Ovary (tissue), 10 donors: ENCODE results near the gene OR8D4. TPM values are rescaled to one million over a fixed set of nuclear protein-coding genes. Genes with fewer than 3 reads are reported as not detected.

ENCODE experiments used
- DNase-seq, 5 donors: peaks; one replicate each; pipeline ENCODE4 v3.0.0-alpha.2; 2019 to 2020
- H3K27ac ChIP-seq, 2 donors: fragments of 200-600 bp; one replicate each; pipeline versions ENCODE4 v1.5.1 to v1.8.0; 2019 to 2022
- H3K27me3 ChIP-seq: fragments of 200-600 bp; one replicate; pipeline ENCODE4 v1.8.0; 2022
- H3K36me3 ChIP-seq: fragments of 200-600 bp; sonication (generic); one replicate; pipeline ENCODE4 v1.5.1; 2019
- H3K4me1 ChIP-seq: one replicate; pipeline ENCODE4 v1.8.1; 2013; ENCODE audit warnings: mild to moderate bottlenecking, moderate library complexity; ENCODE audit not compliant: insufficient read depth
- H3K4me3 ChIP-seq: fragments of 200-600 bp; sonication (generic); one replicate; pipeline ENCODE4 v1.5.1; 2017
- H3K9me3 ChIP-seq, 2 donors: fragments of 200-600 bp in 1 of 2; sonication (generic) in 1 of 2; one replicate each; pipeline versions ENCODE4 v1.5.1 to v1.8.1; 2013 to 2019; ENCODE audit warnings: mild to moderate bottlenecking in 1 of 2, moderate library complexity in 1 of 2
- CTCF ChIP-seq, 3 donors: fragments of 450-650 bp in 2 of 3; fragments of 200-600 bp in 1 of 3; IDR thresholded peaks; one replicate each; pipeline versions ENCODE4 v1.5.1 to v1.8.0; 2016 to 2022; ENCODE audit warnings: antibody characterized with exemption in 3 of 3, mild to moderate bottlenecking in 1 of 3
- EP300 ChIP-seq: sonication (generic); formaldehyde crosslinking; IDR thresholded peaks from one replicate; pipeline ENCODE4 v1.6.1; 2017; ENCODE audit warnings: antibody characterized with exemption
- POLR2A ChIP-seq: fragments of 450-650 bp; IDR thresholded peaks from one replicate; pipeline ENCODE4 v1.6.1; 2017; ENCODE audit warnings: antibody characterized with exemption, mild to moderate bottlenecking, moderate library complexity
- WGBS, 3 donors: extraction: QIAGEN DNeasy Blood & Tissue Kit in 1 of 3; methylation state at CpG; one replicate each; pipeline versions ENCODE4 v1.1.5 to v1.1.7; 2013 to 2017; 5-methylcytosine and 5-hydroxymethylcytosine counted together
- intact Hi-C, 4 donors: fragments of 100-400 bp; cut with DNase I; formaldehyde crosslinking; loops; one replicate each; pipeline versions ENCODE4 v1.11.0 to v1.15.1; 2022 to 2023
- long read RNA-seq, 3 donors: library from polyadenylated mRNA in 2 of 3; unstranded in 2 of 3; transcript quantifications; one replicate each; pipeline ENCODE4 v2.0.0 and lab custom pipeline, GENCODE V29; 2021 to 2026
- polyA plus RNA-seq, 2 donors: library from polyadenylated mRNA; stranded (reverse); fragments of 200-250 nt in 1 of 2; fragments of 350-450 nt in 1 of 2; fragmentation: Illumina TruSeq in 1 of 2; extraction: RNeasy Lipid Tissue Mini Kit (QIAGEN cat#74804) in 1 of 2; gene quantifications; one replicate each; pipeline ENCODE4 v1.2.3, GENCODE V29; 2013 to 2014
- total RNA-seq, 7 donors: library from RNA; depleted of rRNA in 2 of 7; stranded (reverse); fragments of >200 nt in 2 of 7; fragmentation: NEBNext Ultra II Directional in 3 of 7; extraction: Animal tissue kit (Norgen Biotek cat#: 25700) in 3 of 7; gene quantifications; one replicate each; pipeline versions ENCODE4 v1.1.0 to v1.2.4, GENCODE V29; 2016 to 2023
- donor health status: DM: no; HTN: no; CAD: no; lungs with moderate emphysema.
- donor health status: DM: no; HTN: no; CAD: no.
- donor health status: Bipolar disorder and iron deficiency.
- donor health status: DM: yes; HTN: yes; CAD: no.
- donor health status: DM: no; HTN: no; CAD: no.
- donor health status: DM: yes; HTN: yes; CAD: no.

Gene OR8D4
- 1 to 10 TPM in 1 of 7 donors, under 1 TPM in 2, not detected in 4; 0.08 to 1.8 (median 0.24) TPM for total RNA-seq
- polyA plus RNA-seq, result not detected
- long read RNA-seq, donor 1, result 0 reads
- long read RNA-seq, donor 2, result 0 reads
- long read RNA-seq, donor 3, result 0 reads

GRCh38 chr11:123901867-123902266, at the start of gene OR8D4:
TSS of gene OR8D4 (plus strand) at chr11:123902167. CDS start at chr11:123906432, 4,265 bp downstream.
- 91 to 100% (median 94%) methylated on average over 1 of the region's 1 CpG for WGBS, 3 donors
- DNase-seq, result no peak
- Histone ChIP-seq H3K9me3 (no peaks in the 10 kb centered on the region), H3K4me3 (no peak within 1 kb of the TSS), H3K4me1 (peaks cover 3% of the 10 kb centered on the region), H3K36me3 (no peaks in the 10 kb centered on the region), H3K27me3 (no peaks in the 10 kb centered on the region), H3K27ac (no peak within 1 kb of the TSS)
- intact Hi-C loops, result no loop called here
- TF ChIP-seq EP300 (no peak), POLR2A (no peak), CTCF (IDR thresholded peaks at IDR 0.05) (no peak)

GRCh38 chr11:123852321-123852720, 49.6 kb upstream of the OR8D4 start:
- H3K4me3 ChIP-seq, result no peak overlapping the region
- H3K4me1 ChIP-seq, result no peaks in the 10 kb centered on the region
- H3K27me3 ChIP-seq, result no peaks in the 10 kb centered on the region
- no peak for DNase-seq
- TF ChIP-seq CTCF (IDR thresholded peaks at IDR 0.05), result no peak
- TF ChIP-seq EP300, result no peak
- TF ChIP-seq POLR2A, result no peak
- intact Hi-C loops, result no loop called here
- no peak overlapping the region for H3K27ac ChIP-seq
- H3K36me3 ChIP-seq, result no peaks in the 10 kb centered on the region
- H3K9me3 ChIP-seq, result no peaks in the 10 kb centered on the region

GRCh38 chr11:123853038-123853437, 48.9 kb upstream of the OR8D4 start:
- H3K4me3 ChIP-seq, result no peak overlapping the region
- no peak for TF ChIP-seq EP300
- no peak for TF ChIP-seq CTCF (IDR thresholded peaks at IDR 0.05)
- no peak for TF ChIP-seq POLR2A
- intact Hi-C loops, result no loop called here
- H3K27me3 ChIP-seq, result no peaks in the 10 kb centered on the region
- DNase-seq, result no peak
- 94 to 98% (median 94%) methylated on average over 2 of the region's 2 CpGs for WGBS, 3 donors
- H3K36me3 ChIP-seq, result no peaks in the 10 kb centered on the region
- no peak overlapping the region for H3K27ac ChIP-seq
- H3K4me1 ChIP-seq, result no peaks in the 10 kb centered on the region
- H3K9me3 ChIP-seq, result no peaks in the 10 kb centered on the region

- Histone ChIP-seq H3K27me3 (no peaks in the 10 kb centered on the region), H3K36me3 (no peaks in the 10 kb centered on the region), H3K27ac (no peak overlapping the region), H3K4me3 (no peak overlapping the region), H3K4me1 (no peaks in the 10 kb centered on the region), H3K9me3 (no peaks in the 10 kb centered on the region)
- WGBS, 3 donors, result 82 to 88% (median 88%) methylated on average over 2 of the region's 2 CpGs
- intact Hi-C loops, result no loop called here
- DNase-seq, result no peak
- TF ChIP-seq EP300 (no peak), CTCF (IDR thresholded peaks at IDR 0.05) (no peak), POLR2A (no peak)
Measured at GRCh38 chr11:123856444-123856843, 45.5 kb upstream of the OR8D4 start.
